ENCODE measurements around the gene AP1G1.
"Not testable (repeated sequence)": the region's sequence is repeated elsewhere in the genome, so short reads cannot be mapped to it uniquely, and the experiment has no call there.

The AP1G1 gene

GRCh38 chr16:71789136-71789535, 19.5 kb downstream of the AP1G1 start:
- H3F3A ChIP-seq (ENCODE audit: control insufficient read depth, insufficient read depth), result no peaks in the 10 kb centered on the region
- no peak overlapping the region for H3K4me2 ChIP-seq (ENCODE audit: low read length)
- peaks cover 90% of the 10 kb centered on the region for H3K79me2 ChIP-seq (ENCODE audit: control insufficient read depth, low read length)
- H4K20me1 ChIP-seq (ENCODE audit: control insufficient read depth, insufficient read depth, low read depth, low read length), result peaks cover 7% of the 10 kb centered on the region; the same call in 1 of the 2 replicates
- H3K9me3 ChIP-seq (ENCODE audit: control insufficient read depth, insufficient read depth, low read length), result no peaks in the 10 kb centered on the region
- H3K27ac ChIP-seq (ENCODE audit: low read depth, low read length), result no peak overlapping the region
- H3K27me3 ChIP-seq (ENCODE audit: control insufficient read depth, low read length), result no peaks in the 10 kb centered on the region
- H3K9me2 ChIP-seq (replicated peaks; ENCODE audit: control insufficient read depth, low read length), result no peaks in the 10 kb centered on the region
- H3K36me3 ChIP-seq (ENCODE audit: control insufficient read depth, low read length), result peaks cover 32% of the 10 kb centered on the region
- H3K4me1 ChIP-seq (ENCODE audit: control insufficient read depth, low read length), result no peaks in the 10 kb centered on the region
- TF ChIP-seq CTCF (IDR thresholded peaks at IDR 0.05; ENCODE audit: low read depth, low read length, poor library complexity, severe bottlenecking) (no peak), EZH2phosphoT487 (IDR thresholded peaks at IDR 0.05; ENCODE audit: borderline replicate concordance, low read length) (no peak)
- H3K4me3 ChIP-seq (ENCODE audit: low read length), result no peak overlapping the region

DNA sequence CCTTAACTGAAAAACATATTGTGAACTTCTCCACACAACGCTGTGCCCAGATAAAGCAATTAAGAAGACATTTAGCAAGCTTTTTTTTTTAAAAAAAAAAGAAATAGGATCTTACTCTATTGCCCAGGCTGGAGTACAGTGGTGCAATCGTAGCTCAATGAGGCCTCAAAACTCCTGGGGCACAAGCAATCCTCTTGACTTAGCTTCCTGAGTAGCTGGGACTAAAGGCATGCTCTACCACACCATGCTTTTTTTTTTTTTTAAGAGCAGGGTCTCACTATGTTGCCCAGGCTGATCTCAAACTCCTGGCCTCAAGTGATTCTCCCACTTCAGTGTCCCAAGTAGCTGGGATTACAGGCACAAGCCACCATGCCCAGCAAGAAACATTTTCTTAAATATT, 20.1 kb downstream of the AP1G1 start:
- Histone ChIP-seq H3K9me3 (ENCODE audit: control insufficient read depth, insufficient read depth, low read length) (no peaks in the 10 kb centered on the region), H3K27me3 (ENCODE audit: control insufficient read depth, low read length) (no peaks in the 10 kb centered on the region), H3K27ac (ENCODE audit: low read depth, low read length) (no peak overlapping the region), H3K36me3 (ENCODE audit: control insufficient read depth, low read length) (peaks cover 32% of the 10 kb centered on the region), H3F3A (ENCODE audit: control insufficient read depth, insufficient read depth) (no peaks in the 10 kb centered on the region), H3K9me2 (replicated peaks; ENCODE audit: control insufficient read depth, low read length) (no peaks in the 10 kb centered on the region), H3K4me3 (ENCODE audit: low read length) (no peak overlapping the region), H3K4me1 (ENCODE audit: control insufficient read depth, low read length) (no peaks in the 10 kb centered on the region), H3K4me2 (ENCODE audit: low read length) (no peak overlapping the region), H4K20me1 (ENCODE audit: control insufficient read depth, insufficient read depth, low read depth, low read length) (peaks cover 7% of the 10 kb centered on the region; the same call in 1 of the 2 replicates), H3K79me2 (ENCODE audit: control insufficient read depth, low read length) (peaks cover 89% of the 10 kb centered on the region)
- TF ChIP-seq CTCF (IDR thresholded peaks at IDR 0.05; ENCODE audit: low read depth, low read length, poor library complexity, severe bottlenecking) (no peak), EZH2phosphoT487 (IDR thresholded peaks at IDR 0.05; ENCODE audit: borderline replicate concordance, low read length) (no peak)

GRCh38 chr16:71785143-71785542, 23.5 kb downstream of the AP1G1 start:
- H3K4me3 ChIP-seq (ENCODE audit: low read length); H4K20me1 ChIP-seq (ENCODE audit: control insufficient read depth, insufficient read depth, low read depth, low read length): not testable (repeated sequence)

GRCh38 chr16:71784093-71784492, 24.5 kb downstream of the AP1G1 start:
- Histone ChIP-seq H3K36me3 (ENCODE audit: control insufficient read depth, low read length) (peaks cover 41% of the 10 kb centered on the region), H3K27me3 (ENCODE audit: control insufficient read depth, low read length) (no peaks in the 10 kb centered on the region), H3F3A (ENCODE audit: control insufficient read depth, insufficient read depth) (no peaks in the 10 kb centered on the region), H3K4me3 (ENCODE audit: low read length) (no peak overlapping the region), H3K9me2 (replicated peaks; ENCODE audit: control insufficient read depth, low read length) (no peaks in the 10 kb centered on the region), H3K9me3 (ENCODE audit: control insufficient read depth, insufficient read depth, low read length) (no peaks in the 10 kb centered on the region), H4K20me1 (ENCODE audit: control insufficient read depth, insufficient read depth, low read depth, low read length) (peaks cover under 1% of the 10 kb centered on the region; the same call in 1 of the 2 replicates), H3K4me2 (ENCODE audit: low read length) (no peak overlapping the region), H3K4me1 (ENCODE audit: control insufficient read depth, low read length) (no peaks in the 10 kb centered on the region), H3K27ac (ENCODE audit: low read depth, low read length) (no peak overlapping the region), H3K79me2 (ENCODE audit: control insufficient read depth, low read length) (peaks cover 77% of the 10 kb centered on the region)
- TF ChIP-seq EZH2phosphoT487 (IDR thresholded peaks at IDR 0.05; ENCODE audit: borderline replicate concordance, low read length), result no peak
- TF ChIP-seq CTCF (IDR thresholded peaks at IDR 0.05; ENCODE audit: low read depth, low read length, poor library complexity, severe bottlenecking), result no peak

More at GRCh38 chr16:71785143-71785542, 23.5 kb downstream of the AP1G1 start:
- not testable (repeated sequence) for H3F3A ChIP-seq (ENCODE audit: control insufficient read depth, insufficient read depth); H3K9me2 ChIP-seq (replicated peaks; ENCODE audit: control insufficient read depth, low read length); H3K9me3 ChIP-seq (ENCODE audit: control insufficient read depth, insufficient read depth, low read length); H3K27me3 ChIP-seq (ENCODE audit: control insufficient read depth, low read length); H3K4me1 ChIP-seq (ENCODE audit: control insufficient read depth, low read length); H3K4me2 ChIP-seq (ENCODE audit: low read length); H3K27ac ChIP-seq (ENCODE audit: low read depth, low read length)
- Histone ChIP-seq H3K36me3 (ENCODE audit: control insufficient read depth, low read length) (peaks cover 46% of the 10 kb centered on the region), H3K79me2 (ENCODE audit: control insufficient read depth, low read length) (peaks cover 80% of the 10 kb centered on the region)
